Mesendoderm (in vitro differentiated cells): ENCODE data around the gene PIF1. TPM values are rescaled to one million over a fixed set of nuclear protein-coding genes. Genes with fewer than 3 reads are reported as not detected.

Source experiments
- DNase-seq: peaks from one replicate; pipeline ENCODE4 v3.0.0; 2013
- H2AK5ac ChIP-seq: 2 replicates; pipeline ENCODE4 v1.6.1; 2013; ENCODE audit warnings: low read length, inconsistent platforms
- H2BK120ac ChIP-seq: 2 replicates; pipeline ENCODE4 v1.6.1; 2013; ENCODE audit warnings: low read depth, mild to moderate bottlenecking, low read length, moderate library complexity, mixed read lengths
- H2BK15ac ChIP-seq: replicated peaks from 2 replicates; pipeline ENCODE4 v1.6.1; 2013; ENCODE audit warnings: low read depth, mild to moderate bottlenecking, moderate library complexity
- H2BK5ac ChIP-seq: 2 replicates; pipeline ENCODE4 v1.6.1; 2013; ENCODE audit warnings: low read length, inconsistent platforms
- H3K18ac ChIP-seq: 2 replicates; pipeline ENCODE4 v1.6.1; 2013; ENCODE audit warnings: mild to moderate bottlenecking, low read length, mixed read lengths
- H3K23ac ChIP-seq: one replicate; pipeline ENCODE4 v1.6.1; 2013; ENCODE audit warnings: low read length
- H3K27ac ChIP-seq: 2 replicates; pipeline ENCODE4 v1.5.1; 2013; ENCODE audit warnings: low read depth, mild to moderate bottlenecking, inconsistent platforms, low read length, moderate library complexity
- H3K27me3 ChIP-seq: 2 replicates; pipeline ENCODE4 v1.6.1; 2013; ENCODE audit warnings: low read length, control low read depth, mild to moderate bottlenecking, inconsistent platforms; ENCODE audit not compliant: insufficient read depth, poor library complexity
- H3K36me3 ChIP-seq: 2 replicates; pipeline ENCODE4 v1.6.1; 2013; ENCODE audit warnings: low read length, inconsistent platforms; ENCODE audit not compliant: control insufficient read depth, insufficient read depth
- H3K4ac ChIP-seq: one replicate; pipeline ENCODE4 v1.6.1; 2013; ENCODE audit warnings: low read depth, mild to moderate bottlenecking, low read length, moderate library complexity
- H3K4me1 ChIP-seq: 2 replicates; pipeline ENCODE4 v1.6.1; 2013; ENCODE audit warnings: low read depth, low read length, inconsistent platforms; ENCODE audit not compliant: control insufficient read depth
- H3K4me2 ChIP-seq: 2 replicates; pipeline ENCODE4 v1.6.1; 2013; ENCODE audit warnings: low read length
- H3K4me3 ChIP-seq: 2 replicates; pipeline ENCODE4 v1.5.1; 2013; ENCODE audit warnings: mild to moderate bottlenecking, low read length
- H3K56ac ChIP-seq: one replicate; pipeline ENCODE4 v1.6.1; 2013; ENCODE audit warnings: low read length
- H3K79me1 ChIP-seq: 2 replicates; pipeline ENCODE4 v1.6.1; 2013; ENCODE audit warnings: low read length, inconsistent platforms
- H3K79me2 ChIP-seq: 2 replicates; pipeline ENCODE4 v1.6.1; 2013; ENCODE audit warnings: mild to moderate bottlenecking, low read length; ENCODE audit not compliant: control insufficient read depth, insufficient read depth
- H3K9ac ChIP-seq: 2 replicates; pipeline ENCODE4 v1.6.1; 2013; ENCODE audit warnings: low read length, inconsistent platforms
- H4K5ac ChIP-seq: one replicate; pipeline ENCODE4 v1.6.1; 2013; ENCODE audit warnings: low read length
- H4K8ac ChIP-seq: one replicate; pipeline ENCODE4 v1.6.1; 2013; ENCODE audit warnings: low read depth, mild to moderate bottlenecking, control low read depth, low read length, moderate library complexity
- WGBS: extraction: QIAGEN DNeasy Blood & Tissue Kit; methylation state at CpG from one replicate; pipeline ENCODE4 v1.1.7; 2013; ENCODE audit warnings: low lambda C conversion rate, missing lambda C conversion rate; ENCODE audit not compliant: insufficient coverage; ENCODE audit errors: extremely low coverage; 5-methylcytosine and 5-hydroxymethylcytosine counted together
- polyA plus RNA-seq, 2 experiments: library from polyadenylated mRNA; stranded (reverse); fragments of 200-250 nt; gene quantifications; one replicate each; pipeline ENCODE4 v1.2.3, GENCODE V29; 2013

Gene PIF1
- polyA plus RNA-seq (2013, experiment 1 of 2) = 35.6 TPM
- 34.6 TPM for polyA plus RNA-seq (2013, experiment 2 of 2)

- no peak within 1 kb of the TSS for H2BK15ac ChIP-seq
- H4K8ac ChIP-seq = no peak within 1 kb of the TSS
- peak within 1 kb of the TSS; percentile 57 for H3K27ac ChIP-seq
- H3K4me3 ChIP-seq = peak within 1 kb of the TSS; percentile 88
- H3K79me2 ChIP-seq = peaks cover 10% of the 10 kb centered on the region
- peak within 1 kb of the TSS; percentile 82 for H2BK5ac ChIP-seq
- peaks cover 5% of the 10 kb centered on the region for H3K79me1 ChIP-seq
- H3K56ac ChIP-seq = peak within 1 kb of the TSS; percentile 98
- peak within 1 kb of the TSS; percentile 92 for H3K9ac ChIP-seq
- H4K5ac ChIP-seq = peak within 1 kb of the TSS; percentile 62
- peak within 1 kb of the TSS; percentile 49 for H3K4ac ChIP-seq
- peak; percentile 100 for DNase-seq
- peaks cover 3% of the 10 kb centered on the region for H3K4me1 ChIP-seq
- peak within 1 kb of the TSS; percentile 95 for H3K23ac ChIP-seq
- H3K18ac ChIP-seq = peak within 1 kb of the TSS; percentile 64
- H2AK5ac ChIP-seq = peak within 1 kb of the TSS; percentile 86
- no CpG with 5 or more reads among the region's 35 CpGs for WGBS
- H3K36me3 ChIP-seq = peaks cover 7% of the 10 kb centered on the region
- no peak within 1 kb of the TSS for H2BK120ac ChIP-seq
- H3K4me2 ChIP-seq = peak within 1 kb of the TSS; percentile 90
- H3K27me3 ChIP-seq = no peaks in the 10 kb centered on the region
Observed at GRCh38 chr15:64825431-64826294, at the start of gene PIF1. Gene PIF1, minus strand, starts transcription at chr15:64825647. Its CDS starts 1,312 bp downstream, at chr15:64824335.

DNA sequence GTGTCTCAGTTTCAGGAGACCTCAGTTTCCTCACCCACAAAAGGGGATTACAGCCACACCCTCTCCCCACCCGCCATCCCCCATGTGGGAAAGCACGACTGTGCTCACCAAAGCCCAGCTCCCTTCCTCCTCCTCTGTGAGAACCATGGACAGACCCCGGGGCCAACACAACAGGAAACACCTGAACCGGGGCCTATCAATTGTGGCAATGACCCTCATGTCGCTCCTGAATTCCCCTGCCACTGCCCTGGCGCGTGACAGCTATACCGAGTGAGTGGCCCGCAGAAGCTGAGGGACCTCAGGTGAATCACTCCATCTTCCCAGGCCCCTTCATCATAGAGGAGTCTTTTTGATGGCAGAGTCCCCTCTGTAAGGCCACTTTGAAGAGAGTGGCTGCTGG, 44.9 kb upstream of the PIF1 start:
- H2BK5ac ChIP-seq = no peak overlapping the region
- no peak overlapping the region for H3K9ac ChIP-seq
- H3K79me2 ChIP-seq = no peaks in the 10 kb centered on the region
- no peak overlapping the region for H3K27ac ChIP-seq
- no peaks in the 10 kb centered on the region for H3K27me3 ChIP-seq
- peaks cover 11% of the 10 kb centered on the region for H3K4me1 ChIP-seq
- H4K5ac ChIP-seq = no peak overlapping the region
- no peak overlapping the region for H3K23ac ChIP-seq
- H4K8ac ChIP-seq = no peak overlapping the region
- WGBS = no CpG with 5 or more reads among the region's 9 CpGs
- H2BK120ac ChIP-seq = no peak overlapping the region
- peaks cover 2% of the 10 kb centered on the region for H3K79me1 ChIP-seq
- no peak overlapping the region for H3K4me3 ChIP-seq
- no peak overlapping the region for H2BK15ac ChIP-seq
- H2AK5ac ChIP-seq = no peak overlapping the region
- H3K4me2 ChIP-seq = no peak overlapping the region
- no peak overlapping the region for H3K56ac ChIP-seq
- no peak overlapping the region for H3K4ac ChIP-seq
- no peak for DNase-seq
- peaks cover 1% of the 10 kb centered on the region for H3K36me3 ChIP-seq
- H3K18ac ChIP-seq = no peak overlapping the region

- Histone ChIP-seq H3K4ac (no peak overlapping the region), H3K79me2 (no peaks in the 10 kb centered on the region), H4K5ac (no peak overlapping the region), H3K56ac (no peak overlapping the region), H3K4me3 (no peak overlapping the region), H3K36me3 (peaks cover 1% of the 10 kb centered on the region), H3K27ac (no peak overlapping the region), H4K8ac (no peak overlapping the region), H2BK120ac (no peak overlapping the region), H3K4me1 (peaks cover 5% of the 10 kb centered on the region), H3K27me3 (no peaks in the 10 kb centered on the region), H2BK5ac (no peak overlapping the region), H3K23ac (no peak overlapping the region), H3K4me2 (no peak overlapping the region), H3K9ac (no peak overlapping the region), H2AK5ac (no peak overlapping the region), H2BK15ac (no peak overlapping the region), H3K79me1 (peaks cover 2% of the 10 kb centered on the region), H3K18ac (no peak overlapping the region)
- DNase-seq = no peak
Observed at GRCh38 chr15:64869501-64869900, 44.1 kb upstream of the PIF1 start.

DNA sequence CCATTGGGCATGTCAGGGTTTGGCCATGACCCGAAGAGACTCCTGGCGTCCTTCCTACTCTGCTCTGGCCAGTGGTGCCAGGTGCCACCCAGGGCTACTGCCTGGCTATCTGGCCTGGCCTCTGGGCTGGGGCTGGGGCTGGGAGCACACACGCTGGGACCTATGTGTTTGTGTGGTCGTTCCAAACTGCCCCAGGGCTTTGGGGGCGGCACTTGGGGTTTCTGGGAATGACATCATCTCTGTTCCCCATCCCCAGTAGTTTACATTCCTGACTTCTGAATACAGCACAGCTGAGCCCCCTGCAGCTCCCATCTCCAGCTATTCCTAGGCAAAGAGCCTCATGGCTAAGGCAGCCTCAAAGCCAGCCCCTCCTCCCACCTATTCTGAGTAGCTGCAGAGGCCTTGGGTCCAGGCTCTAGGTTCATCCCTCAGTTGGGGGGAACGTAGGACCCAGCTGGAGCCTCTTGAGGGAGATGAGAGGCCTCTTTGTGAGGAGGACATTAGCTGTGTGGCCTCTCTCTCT, 40.6 kb upstream of the PIF1 start:
- Histone ChIP-seq H3K4ac (no peak overlapping the region), H4K5ac (no peak overlapping the region), H3K18ac (no peak overlapping the region), H3K9ac (peak overlapping the region; percentile 36), H4K8ac (no peak overlapping the region), H3K4me2 (no peak overlapping the region), H3K27me3 (no peaks in the 10 kb centered on the region), H3K27ac (no peak overlapping the region), H2BK15ac (no peak overlapping the region), H2BK120ac (no peak overlapping the region), H3K4me3 (no peak overlapping the region), H3K4me1 (peaks cover 9% of the 10 kb centered on the region), H2BK5ac (no peak overlapping the region), H3K36me3 (peaks cover 3% of the 10 kb centered on the region), H3K79me1 (peaks cover 4% of the 10 kb centered on the region), H2AK5ac (no peak overlapping the region), H3K79me2 (no peaks in the 10 kb centered on the region), H3K56ac (peak overlapping the region; percentile 49), H3K23ac (no peak overlapping the region)
- WGBS = no CpG with 5 or more reads among the region's 6 CpGs
- peak; percentile 94 for DNase-seq

- H3K36me3 ChIP-seq = peaks cover 3% of the 10 kb centered on the region
Observed at GRCh38 chr15:64865126-64865997, 39.9 kb upstream of the PIF1 start.

More at GRCh38 chr15:64865126-64865997, 39.9 kb upstream of the PIF1 start:
- no peak overlapping the region for H4K5ac ChIP-seq
- H3K56ac ChIP-seq = peak overlapping the region; percentile 25
- no peak for DNase-seq
- no peak overlapping the region for H3K4ac ChIP-seq
- WGBS = no CpG with 5 or more reads among the region's 12 CpGs
- H3K79me1 ChIP-seq = peaks cover 4% of the 10 kb centered on the region
- H2BK15ac ChIP-seq = no peak overlapping the region
- H2BK5ac ChIP-seq = no peak overlapping the region
- no peak overlapping the region for H3K18ac ChIP-seq
- no peak overlapping the region for H3K9ac ChIP-seq
- no peak overlapping the region for H2AK5ac ChIP-seq
- H3K79me2 ChIP-seq = no peaks in the 10 kb centered on the region
- no peak overlapping the region for H2BK120ac ChIP-seq
- H3K4me1 ChIP-seq = peaks cover 9% of the 10 kb centered on the region
- H3K4me3 ChIP-seq = no peak overlapping the region
- no peak overlapping the region for H3K4me2 ChIP-seq
- peak overlapping the region; percentile 30 for H3K27ac ChIP-seq
- H3K27me3 ChIP-seq = no peaks in the 10 kb centered on the region
- H4K8ac ChIP-seq = no peak overlapping the region
- no peak overlapping the region for H3K23ac ChIP-seq
